DMS153 (cell line): ENCODE measurements around the gene CNR1.

Experiments
- DNase-seq: peaks from one replicate; lab custom pipeline; 2025; lab: John Stamatoyannopoulos, UW

The CNR1 gene

GRCh38 chr6:88143421-88144157, 22.6 kb downstream of the CNR1 start:
- no peak for DNase-seq

GRCh38 chr6:88142297-88142668, 23.9 kb downstream of the CNR1 start:
- DNase-seq = no peak

GRCh38 chr6:88141561-88142296, 24.4 kb downstream of the CNR1 start:
- no peak for DNase-seq

- DNase-seq = no peak
These were observed 28.2 kb downstream of the CNR1 start for GRCh38 chr6:88137915-88138314.

- DNase-seq = no peak
These were observed 30.5 kb downstream of the CNR1 start for GRCh38 chr6:88135578-88136114.

GRCh38 chr6:88134575-88134974, 31.6 kb downstream of the CNR1 start:
- no peak for DNase-seq

GRCh38 chr6:88133718-88134117, 32.4 kb downstream of the CNR1 start:
- no peak for DNase-seq

GRCh38 chr6:88124925-88125557, 41.1 kb downstream of the CNR1 start:
- DNase-seq = no peak

- DNase-seq = no peak
These were observed 45.5 kb downstream of the CNR1 start for GRCh38 chr6:88120635-88121034.

- DNase-seq = no peak
These were observed 46.4 kb downstream of the CNR1 start for GRCh38 chr6:88119769-88120168.

GRCh38 chr6:88116276-88116675, 49.9 kb downstream of the CNR1 start:
- DNase-seq = no peak

GRCh38 chr6:88115307-88115706, 50.8 kb downstream of the CNR1 start:
- no peak for DNase-seq

- no peak for DNase-seq
These were observed 51.3 kb downstream of the CNR1 start for GRCh38 chr6:88114838-88115237.

- DNase-seq = no peak
These were observed 54.2 kb downstream of the CNR1 start for GRCh38 chr6:88111991-88112390.

GRCh38 chr6:88107241-88107640, 58.9 kb downstream of the CNR1 start:
- DNase-seq = no peak

GRCh38 chr6:88105741-88106340, 60.3 kb downstream of the CNR1 start:
- no peak for DNase-seq
